Fibroblast of lung (primary cell): ENCODE results near the gene CCDC80. TPM values are rescaled to one million over a fixed set of nuclear protein-coding genes. Genes with fewer than 3 reads are reported as not detected.

Experiments
- DNase-seq, 2 donors: peaks; one replicate each; pipeline versions ENCODE4 v3.0.0 to v3.0.0-alpha.2; 2010; ENCODE audit warnings: low read depth in 2 of 2
- H2AFZ ChIP-seq: 2 replicates; pipeline ENCODE4 v1.5.1; 2012; ENCODE audit warnings: low read length, control low read depth, inconsistent platforms
- H3K27ac ChIP-seq: 2 replicates; pipeline ENCODE4 v1.5.1; 2011; ENCODE audit warnings: low read length, control low read depth; ENCODE audit not compliant: insufficient read depth
- H3K27me3 ChIP-seq: 2 replicates; pipeline ENCODE4 v1.5.1; 2011; ENCODE audit warnings: mild to moderate bottlenecking, low read length; ENCODE audit not compliant: control insufficient read depth, insufficient read depth
- H3K36me3 ChIP-seq: 2 replicates; pipeline ENCODE4 v1.5.1; 2011; ENCODE audit warnings: low read length; ENCODE audit not compliant: control insufficient read depth, insufficient read depth
- H3K4me1 ChIP-seq: 2 replicates; pipeline ENCODE4 v1.5.1; 2011; ENCODE audit warnings: low read length; ENCODE audit not compliant: control insufficient read depth, insufficient read depth; ENCODE audit errors: extremely low read depth
- H3K4me2 ChIP-seq: 2 replicates; pipeline ENCODE4 v1.5.1; 2011; ENCODE audit warnings: low read length, control low read depth; ENCODE audit not compliant: insufficient read depth; ENCODE audit errors: extremely low read depth
- H3K4me3 ChIP-seq, 4 experiments: fragments of 200-600 bp in 1 of 4; sonication (generic) in 1 of 4; replicated peaks in 1 of 4; 2 replicates each; pipeline ENCODE4 v1.5.1; 2011 to 2016; ENCODE audit warnings: low read length in 4 of 4, low read depth in 3 of 4, mild to moderate bottlenecking in 3 of 4, control low read depth in 2 of 4, inconsistent platforms in 1 of 4, mixed read lengths in 1 of 4; ENCODE audit not compliant: insufficient read depth in 1 of 4; ENCODE audit errors: control extremely low read depth in 1 of 4
- H3K79me2 ChIP-seq: 2 replicates; pipeline ENCODE4 v1.5.1; 2012; ENCODE audit warnings: mild to moderate bottlenecking, low read length, inconsistent platforms; ENCODE audit not compliant: control insufficient read depth, insufficient read depth
- H3K9ac ChIP-seq: 2 replicates; pipeline ENCODE4 v1.5.1; 2011; ENCODE audit warnings: mild to moderate bottlenecking, low read length, control low read depth; ENCODE audit not compliant: insufficient read depth
- H3K9me3 ChIP-seq: 2 replicates; pipeline ENCODE4 v1.5.1; 2012; ENCODE audit warnings: low read depth, low read length; ENCODE audit not compliant: control insufficient read depth, insufficient read depth
- H4K20me1 ChIP-seq: 2 replicates; pipeline ENCODE4 v1.5.1; 2011; ENCODE audit warnings: low read length; ENCODE audit not compliant: control insufficient read depth, insufficient read depth; ENCODE audit errors: extremely low read depth
- EZH2 ChIP-seq: IDR thresholded peaks from 2 replicates; pipeline ENCODE4 v1.5.1; 2012; ENCODE audit warnings: low read length, control low read depth, mild to moderate bottlenecking; ENCODE audit errors: missing control alignments
- polyA plus RNA-seq, 2 donors: library from polyadenylated mRNA; depleted of rRNA in 1 of 2; stranded (reverse) in 1 of 2; unstranded in 1 of 2; fragments of >200 nt; gene quantifications; 2 replicates each; pipeline ENCODE4 v1.2.1, GENCODE V29; 2011 to 2012; ENCODE audit warnings: missing spikeins in 1 of 2
- total RNA-seq: library from RNA; depleted of rRNA; stranded (reverse); fragments of >200 nt; gene quantifications from 2 replicates; pipeline ENCODE4 v1.2.1, GENCODE V29; 2014
- TF ChIP-seq, protein P1 (sequence below), 2 donors: IDR thresholded peaks in 1 of 2; conservative IDR thresholded peaks in 1 of 2; 1 replicate in 1 of 2; 2 replicates in 1 of 2; pipeline ENCODE4 v1.5.1; 2011 to 2012; ENCODE audit warnings: low read length in 2 of 2, control low read depth in 1 of 2, inconsistent platforms in 1 of 2, low read depth in 1 of 2, mild to moderate bottlenecking in 1 of 2

Gene CCDC80
- total and polyA plus RNA-seq, 2 donors (not counting 1 experiment from before 2014, with no cell fraction given), result 153 to 526 TPM

DNA sequence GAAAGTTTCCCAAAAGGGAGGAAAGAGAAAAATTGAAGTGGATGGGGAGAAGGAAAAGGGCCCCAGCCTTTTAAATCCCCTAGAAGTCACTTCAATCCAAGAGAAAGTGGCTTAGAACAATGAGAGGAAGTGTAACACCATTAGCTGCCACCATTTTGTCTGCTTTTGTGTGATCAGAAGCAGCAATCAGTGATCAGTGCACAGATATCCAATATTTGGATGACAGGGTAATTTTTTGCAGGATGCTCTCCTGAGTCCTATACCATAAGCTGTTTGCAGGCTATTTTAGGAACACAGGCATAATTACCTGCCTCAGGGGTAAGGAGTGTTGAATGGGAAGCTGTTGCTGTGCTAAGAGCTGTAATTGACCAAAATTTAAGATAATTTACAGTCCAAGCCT is 47.7 kb downstream of the CCDC80 start:
- Histone ChIP-seq H3K79me2 (no peaks in the 10 kb centered on the region), H3K36me3 (no peaks in the 10 kb centered on the region), H3K9me3 (no peaks in the 10 kb centered on the region), H3K4me2 (no peak overlapping the region), H4K20me1 (no peaks in the 10 kb centered on the region), H3K4me3 (no peak overlapping the region), H3K9ac (no peak overlapping the region), H3K27me3 (no peaks in the 10 kb centered on the region), H3K4me1 (no peaks in the 10 kb centered on the region), H2AFZ (no peak overlapping the region), H3K27ac (no peak overlapping the region)
- TF ChIP-seq, protein P1, sequence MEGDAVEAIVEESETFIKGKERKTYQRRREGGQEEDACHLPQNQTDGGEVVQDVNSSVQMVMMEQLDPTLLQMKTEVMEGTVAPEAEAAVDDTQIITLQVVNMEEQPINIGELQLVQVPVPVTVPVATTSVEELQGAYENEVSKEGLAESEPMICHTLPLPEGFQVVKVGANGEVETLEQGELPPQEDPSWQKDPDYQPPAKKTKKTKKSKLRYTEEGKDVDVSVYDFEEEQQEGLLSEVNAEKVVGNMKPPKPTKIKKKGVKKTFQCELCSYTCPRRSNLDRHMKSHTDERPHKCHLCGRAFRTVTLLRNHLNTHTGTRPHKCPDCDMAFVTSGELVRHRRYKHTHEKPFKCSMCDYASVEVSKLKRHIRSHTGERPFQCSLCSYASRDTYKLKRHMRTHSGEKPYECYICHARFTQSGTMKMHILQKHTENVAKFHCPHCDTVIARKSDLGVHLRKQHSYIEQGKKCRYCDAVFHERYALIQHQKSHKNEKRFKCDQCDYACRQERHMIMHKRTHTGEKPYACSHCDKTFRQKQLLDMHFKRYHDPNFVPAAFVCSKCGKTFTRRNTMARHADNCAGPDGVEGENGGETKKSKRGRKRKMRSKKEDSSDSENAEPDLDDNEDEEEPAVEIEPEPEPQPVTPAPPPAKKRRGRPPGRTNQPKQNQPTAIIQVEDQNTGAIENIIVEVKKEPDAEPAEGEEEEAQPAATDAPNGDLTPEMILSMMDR (conservative IDR thresholded peaks at IDR 0.05 in 1 of 2, IDR thresholded peaks at IDR 0.05 in 1 of 2; ENCODE audit: low read depth in 1 of 2, low read length in 2 of 2), result no peak
- TF ChIP-seq EZH2, result no peak
- no peak for DNase-seq

DNA sequence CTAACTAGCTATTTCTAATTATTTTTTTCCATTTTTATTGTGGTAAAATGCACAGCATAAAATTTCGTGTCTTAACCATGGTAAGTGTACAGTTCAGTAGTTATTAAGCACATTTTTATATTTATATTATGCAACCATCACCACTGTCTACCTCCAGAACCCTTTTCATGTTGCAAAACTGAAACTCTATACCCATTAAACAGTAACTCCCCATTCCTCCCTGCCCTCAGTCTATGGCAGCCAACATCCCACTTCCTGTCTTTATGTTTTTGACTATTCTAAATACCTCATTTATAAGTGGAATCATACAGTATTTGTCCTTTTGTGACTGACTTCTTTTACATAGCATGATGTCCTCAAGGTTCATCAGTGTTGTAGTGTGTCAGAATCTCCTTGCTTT is 53.6 kb downstream of the CCDC80 start:
- H3K4me1 ChIP-seq, result no peaks in the 10 kb centered on the region

DNA sequence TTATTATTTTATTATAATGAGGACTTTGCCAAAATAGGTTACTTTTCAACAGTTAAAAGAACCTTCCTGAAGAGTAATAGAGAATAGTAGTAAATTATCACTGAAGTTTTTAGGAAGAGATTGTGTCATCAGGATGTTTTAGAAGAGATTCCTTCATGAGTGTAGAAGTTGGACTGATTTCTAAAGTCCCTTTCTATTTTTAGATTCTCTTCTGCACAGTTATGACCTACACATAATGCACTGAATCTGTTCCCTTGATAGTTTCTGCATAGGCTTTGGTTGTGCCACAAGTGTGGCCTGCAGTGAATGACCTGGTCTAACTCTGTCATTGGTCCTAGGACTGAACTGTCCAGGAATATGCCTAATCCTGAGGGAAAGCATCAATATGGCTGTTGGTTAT is 55.2 kb downstream of the CCDC80 start:
- Histone ChIP-seq H3K4me3 (no peak overlapping the region), H3K9ac (no peak overlapping the region), H3K9me3 (no peaks in the 10 kb centered on the region), H3K4me2 (no peak overlapping the region), H3K27ac (no peak overlapping the region), H3K36me3 (no peaks in the 10 kb centered on the region), H4K20me1 (no peaks in the 10 kb centered on the region), H3K79me2 (no peaks in the 10 kb centered on the region), H2AFZ (no peak overlapping the region), H3K27me3 (no peaks in the 10 kb centered on the region), H3K4me1 (no peaks in the 10 kb centered on the region)
- no peak for DNase-seq
- TF ChIP-seq EZH2, result no peak
- TF ChIP-seq, protein P1 (conservative IDR thresholded peaks at IDR 0.05 in 1 of 2, IDR thresholded peaks at IDR 0.05 in 1 of 2; ENCODE audit: low read depth in 1 of 2, low read length in 2 of 2), result no peak

More for the DNA sequence above, 53.6 kb downstream of the CCDC80 start:
- TF ChIP-seq EZH2, result no peak
- TF ChIP-seq, protein P1 (conservative IDR thresholded peaks at IDR 0.05 in 1 of 2, IDR thresholded peaks at IDR 0.05 in 1 of 2; ENCODE audit: low read depth in 1 of 2, low read length in 2 of 2), result no peak
- Histone ChIP-seq H3K27me3 (no peaks in the 10 kb centered on the region), H3K79me2 (no peaks in the 10 kb centered on the region), H3K9me3 (no peaks in the 10 kb centered on the region), H3K9ac (no peak overlapping the region), H3K36me3 (no peaks in the 10 kb centered on the region), H3K27ac (no peak overlapping the region), H3K4me3 (no peak overlapping the region), H4K20me1 (no peaks in the 10 kb centered on the region), H2AFZ (no peak overlapping the region), H3K4me2 (no peak overlapping the region)
- peak in 1 of 2 donors; percentile 27 for DNase-seq
